ENCODE results near the gene EBF4.

- TF ChIP-seq CTCF (IDR thresholded peaks at IDR 0.05) (no peak), ELF4 (CRISPR knock-in tag; IDR thresholded peaks at IDR 0.05; ENCODE audit: low read depth) (no peak), ESRRA (CRISPR knock-in tag; IDR thresholded peaks at IDR 0.05; ENCODE audit: borderline replicate concordance) (no peak), ZNF138 (CRISPR knock-in tag; conservative IDR thresholded peaks at IDR 0.05) (no peak)
Measured at GRCh38 chr20:2745936-2746635, 53.5 kb downstream of the EBF4 start.
